ENCODE measurements around the gene NAGLU. TPM values are rescaled to one million over a fixed set of nuclear protein-coding genes. Genes with fewer than 3 reads are reported as not detected.

Gene NAGLU
- polyA plus RNA-seq, 2 of the 4 experiments (the other 2 are of a cell fraction), result 17.8 to 34.5 TPM

GRCh38 chr17:42519546-42520491 lies 16.2 kb upstream of the NAGLU start (continued):
- TF ChIP-seq REST (IDR thresholded peaks at IDR 0.05) (no peak), POLR2AphosphoS2 (conservative IDR thresholded peaks at IDR 0.05; ENCODE audit: low read length) (no peak), SREBF2 (IDR thresholded peaks at IDR 0.05) (no peak), RAD21 (conservative IDR thresholded peaks at IDR 0.05 in 1 of 2, IDR thresholded peaks at IDR 0.05 in 1 of 2) (no peak; a peak in 1 of 5 replicates)

- Histone ChIP-seq H3K27ac (peak overlapping the region; percentile 95 to 98), H3K9me3 (no peaks in the 10 kb centered on the region), H3K4me3 (no peak overlapping the region), H3K4me2 (peak overlapping the region; percentile 83), H3K4me1 (peaks cover 63% of the 10 kb centered on the region)
- WGBS (ENCODE audit: missing lambda C conversion rate), result 48% methylated on average over 9 of the region's 9 CpGs
- peak in 1 of 2 experiments; percentile 4; a peak in 3 of 6 replicates for ATAC-seq
- ChIA-PET POLR2A (interaction anchor here (0.6 to 4.5 kb wide), 11 partner anchors 10 to 304 kb away, joined by 3 to 66 read pairs (median 5); partner anchors contain the start of genes BECN1, CAVIN1, NAGLU and RETREG3), CTCF (interaction anchor here (0.6 to 17.8 kb wide), 26 partner anchors 7 to 496 kb away, joined by 3 to 364 read pairs (median 6); partner anchors contain the start of genes CAVIN1, NAGLU and STAT3)
- no peak for DNase-seq (ENCODE audit: low read depth in 1 of 2, low spot score in 1 of 2)
- FAIRE-seq, result no peak
- TF ChIP-seq FOSB (CRISPR knock-in tag; IDR thresholded peaks at IDR 0.05), result 0 out of 2 replicates have a peak, but pooled peaks have one; percentile 49
- TF ChIP-seq KDM1A (IDR thresholded peaks at IDR 0.05; ENCODE audit: low read depth), result no peak
- TF ChIP-seq PBX3 (IDR thresholded peaks at IDR 0.05), result 0 out of 2 replicates have a peak, but pooled peaks have one; percentile 32
- no peak for TF ChIP-seq HMGXB4 (CRISPR knock-in tag; IDR thresholded peaks at IDR 0.05; ENCODE audit: borderline replicate concordance)
- TF ChIP-seq MAFK (IDR thresholded peaks at IDR 0.05; ENCODE audit: partially characterized antibody), result no peak
- no peak for TF ChIP-seq CHD2 (IDR thresholded peaks at IDR 0.05; ENCODE audit: low read length, partially characterized antibody)
- no peak for TF ChIP-seq ZC3H11A (IDR thresholded peaks at IDR 0.05)
- TF ChIP-seq CTCF (IDR thresholded peaks at IDR 0.05), result peak; percentile 36; the same call in 2 of the 3 replicates
- TF ChIP-seq SMC3 (IDR thresholded peaks at IDR 0.05), result no peak
- no peak for TF ChIP-seq GATA3 (IDR thresholded peaks at IDR 0.05; ENCODE audit: borderline replicate concordance)
- TF ChIP-seq HOXB13 (CRISPR knock-in tag; IDR thresholded peaks at IDR 0.05; ENCODE audit: low read depth), result peak; percentile 14; the same call in 1 of the 2 replicates
These were observed 15.5 kb upstream of the NAGLU start for GRCh38 chr17:42520540-42520951.

All from A549 (cell line).